Measurements from ENCODE around the gene PPP1R9B. TPM values are rescaled to one million over a fixed set of nuclear protein-coding genes. Genes with fewer than 3 reads are reported as not detected.

The PPP1R9B gene
- total and polyA plus RNA-seq, 4 donors = 0.90 to 26.1 (median 7.1) TPM

DNA sequence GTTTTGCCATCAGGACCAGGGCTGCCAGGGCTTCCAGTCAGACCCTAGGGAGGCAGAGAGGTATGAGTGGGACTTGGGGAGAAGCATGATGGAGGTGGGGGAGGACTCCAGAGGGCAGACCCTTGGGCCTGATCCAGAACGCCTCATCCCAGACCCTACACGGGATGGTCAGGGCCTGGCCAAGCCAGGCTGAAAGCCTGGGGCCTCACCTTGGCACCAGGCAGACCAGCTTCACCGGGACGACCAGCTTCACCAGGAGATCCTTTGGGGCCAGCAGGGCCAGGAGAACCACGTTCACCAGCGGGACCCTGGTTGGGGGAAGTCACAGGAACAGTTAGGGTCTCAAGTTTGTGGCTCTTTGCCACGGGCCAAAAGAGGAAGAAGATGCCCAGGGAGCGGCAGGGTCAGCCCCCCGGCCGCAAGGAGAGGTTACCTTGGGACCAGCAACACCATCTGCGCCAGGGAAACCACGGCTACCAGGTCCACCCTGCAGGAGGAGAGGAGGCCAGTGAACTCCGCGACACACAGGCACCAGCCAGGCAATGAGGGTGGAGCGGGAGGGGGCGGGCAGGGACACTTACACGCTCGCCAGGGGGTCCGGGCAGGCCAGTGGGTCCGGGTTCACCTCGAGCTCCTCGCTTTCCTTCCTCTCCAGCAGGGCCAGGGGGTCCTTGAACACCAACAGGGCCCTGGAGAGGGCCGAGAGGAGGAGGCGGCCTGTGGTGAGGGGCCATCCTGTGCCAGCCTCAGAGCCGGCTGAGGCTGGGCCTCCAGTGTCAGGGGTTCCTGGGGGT lies 43.9 kb upstream of the PPP1R9B start:
- TF ChIP-seq HNF4A (conservative IDR thresholded peaks at IDR 0.05) = no peak
- no peak for TF ChIP-seq GABPA (IDR thresholded peaks at IDR 0.05 in 1 of 2, conservative IDR thresholded peaks at IDR 0.05 in 1 of 2)
- TF ChIP-seq JUND (IDR thresholded peaks at IDR 0.05) = no peak
- TF ChIP-seq, protein P1, sequence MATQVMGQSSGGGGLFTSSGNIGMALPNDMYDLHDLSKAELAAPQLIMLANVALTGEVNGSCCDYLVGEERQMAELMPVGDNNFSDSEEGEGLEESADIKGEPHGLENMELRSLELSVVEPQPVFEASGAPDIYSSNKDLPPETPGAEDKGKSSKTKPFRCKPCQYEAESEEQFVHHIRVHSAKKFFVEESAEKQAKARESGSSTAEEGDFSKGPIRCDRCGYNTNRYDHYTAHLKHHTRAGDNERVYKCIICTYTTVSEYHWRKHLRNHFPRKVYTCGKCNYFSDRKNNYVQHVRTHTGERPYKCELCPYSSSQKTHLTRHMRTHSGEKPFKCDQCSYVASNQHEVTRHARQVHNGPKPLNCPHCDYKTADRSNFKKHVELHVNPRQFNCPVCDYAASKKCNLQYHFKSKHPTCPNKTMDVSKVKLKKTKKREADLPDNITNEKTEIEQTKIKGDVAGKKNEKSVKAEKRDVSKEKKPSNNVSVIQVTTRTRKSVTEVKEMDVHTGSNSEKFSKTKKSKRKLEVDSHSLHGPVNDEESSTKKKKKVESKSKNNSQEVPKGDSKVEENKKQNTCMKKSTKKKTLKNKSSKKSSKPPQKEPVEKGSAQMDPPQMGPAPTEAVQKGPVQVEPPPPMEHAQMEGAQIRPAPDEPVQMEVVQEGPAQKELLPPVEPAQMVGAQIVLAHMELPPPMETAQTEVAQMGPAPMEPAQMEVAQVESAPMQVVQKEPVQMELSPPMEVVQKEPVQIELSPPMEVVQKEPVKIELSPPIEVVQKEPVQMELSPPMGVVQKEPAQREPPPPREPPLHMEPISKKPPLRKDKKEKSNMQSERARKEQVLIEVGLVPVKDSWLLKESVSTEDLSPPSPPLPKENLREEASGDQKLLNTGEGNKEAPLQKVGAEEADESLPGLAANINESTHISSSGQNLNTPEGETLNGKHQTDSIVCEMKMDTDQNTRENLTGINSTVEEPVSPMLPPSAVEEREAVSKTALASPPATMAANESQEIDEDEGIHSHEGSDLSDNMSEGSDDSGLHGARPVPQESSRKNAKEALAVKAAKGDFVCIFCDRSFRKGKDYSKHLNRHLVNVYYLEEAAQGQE (IDR thresholded peaks at IDR 0.05) = no peak
- no peak for TF ChIP-seq RAD21 (IDR thresholded peaks at IDR 0.05)
- no peak for TF ChIP-seq TAF1 (conservative IDR thresholded peaks at IDR 0.05)
- TF ChIP-seq, protein P2, sequence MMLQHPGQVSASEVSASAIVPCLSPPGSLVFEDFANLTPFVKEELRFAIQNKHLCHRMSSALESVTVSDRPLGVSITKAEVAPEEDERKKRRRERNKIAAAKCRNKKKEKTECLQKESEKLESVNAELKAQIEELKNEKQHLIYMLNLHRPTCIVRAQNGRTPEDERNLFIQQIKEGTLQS (IDR thresholded peaks at IDR 0.05) = no peak
- TF ChIP-seq, protein P3, sequence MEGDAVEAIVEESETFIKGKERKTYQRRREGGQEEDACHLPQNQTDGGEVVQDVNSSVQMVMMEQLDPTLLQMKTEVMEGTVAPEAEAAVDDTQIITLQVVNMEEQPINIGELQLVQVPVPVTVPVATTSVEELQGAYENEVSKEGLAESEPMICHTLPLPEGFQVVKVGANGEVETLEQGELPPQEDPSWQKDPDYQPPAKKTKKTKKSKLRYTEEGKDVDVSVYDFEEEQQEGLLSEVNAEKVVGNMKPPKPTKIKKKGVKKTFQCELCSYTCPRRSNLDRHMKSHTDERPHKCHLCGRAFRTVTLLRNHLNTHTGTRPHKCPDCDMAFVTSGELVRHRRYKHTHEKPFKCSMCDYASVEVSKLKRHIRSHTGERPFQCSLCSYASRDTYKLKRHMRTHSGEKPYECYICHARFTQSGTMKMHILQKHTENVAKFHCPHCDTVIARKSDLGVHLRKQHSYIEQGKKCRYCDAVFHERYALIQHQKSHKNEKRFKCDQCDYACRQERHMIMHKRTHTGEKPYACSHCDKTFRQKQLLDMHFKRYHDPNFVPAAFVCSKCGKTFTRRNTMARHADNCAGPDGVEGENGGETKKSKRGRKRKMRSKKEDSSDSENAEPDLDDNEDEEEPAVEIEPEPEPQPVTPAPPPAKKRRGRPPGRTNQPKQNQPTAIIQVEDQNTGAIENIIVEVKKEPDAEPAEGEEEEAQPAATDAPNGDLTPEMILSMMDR (IDR thresholded peaks at IDR 0.05; ENCODE audit: low read depth, low read length, missing input control) = no peak
- no peak for TF ChIP-seq YY1 (IDR thresholded peaks at IDR 0.05)
- TF ChIP-seq NR2F2 (IDR thresholded peaks at IDR 0.05) = no peak
- no peak overlapping the region for H3K27ac ChIP-seq (ENCODE audit: low read depth in 1 of 2, low read length in 2 of 2)
- H3K4me3 ChIP-seq (ENCODE audit: low read depth in 1 of 3, low read length in 3 of 3) = no peak overlapping the region
- H3K4me1 ChIP-seq (ENCODE audit: control insufficient read depth in 4 of 4, insufficient read depth in 4 of 4, low read length in 3 of 4) = no peaks in the 10 kb centered on the region
- H3K9me3 ChIP-seq (ENCODE audit: control insufficient read depth in 4 of 4, low read length in 3 of 4) = no peaks in the 10 kb centered on the region
- no peak for DNase-seq (ENCODE audit: low spot score)
- H3K36me3 ChIP-seq (ENCODE audit: control insufficient read depth in 4 of 4, insufficient read depth in 3 of 4, low read depth in 1 of 4, low read length in 3 of 4) = peaks cover 0 to 2% (median 0%) of the 10 kb centered on the region in 4 donors
- no peaks in the 10 kb centered on the region for H3K27me3 ChIP-seq (ENCODE audit: control insufficient read depth in 4 of 4, insufficient read depth in 4 of 4, low read length in 3 of 4)
- H3K9ac ChIP-seq (ENCODE audit: low read depth in 1 of 2, low read length in 2 of 2) = no peak overlapping the region
- WGBS = 74% methylated on average over 25 of the region's 25 CpGs

DNA sequence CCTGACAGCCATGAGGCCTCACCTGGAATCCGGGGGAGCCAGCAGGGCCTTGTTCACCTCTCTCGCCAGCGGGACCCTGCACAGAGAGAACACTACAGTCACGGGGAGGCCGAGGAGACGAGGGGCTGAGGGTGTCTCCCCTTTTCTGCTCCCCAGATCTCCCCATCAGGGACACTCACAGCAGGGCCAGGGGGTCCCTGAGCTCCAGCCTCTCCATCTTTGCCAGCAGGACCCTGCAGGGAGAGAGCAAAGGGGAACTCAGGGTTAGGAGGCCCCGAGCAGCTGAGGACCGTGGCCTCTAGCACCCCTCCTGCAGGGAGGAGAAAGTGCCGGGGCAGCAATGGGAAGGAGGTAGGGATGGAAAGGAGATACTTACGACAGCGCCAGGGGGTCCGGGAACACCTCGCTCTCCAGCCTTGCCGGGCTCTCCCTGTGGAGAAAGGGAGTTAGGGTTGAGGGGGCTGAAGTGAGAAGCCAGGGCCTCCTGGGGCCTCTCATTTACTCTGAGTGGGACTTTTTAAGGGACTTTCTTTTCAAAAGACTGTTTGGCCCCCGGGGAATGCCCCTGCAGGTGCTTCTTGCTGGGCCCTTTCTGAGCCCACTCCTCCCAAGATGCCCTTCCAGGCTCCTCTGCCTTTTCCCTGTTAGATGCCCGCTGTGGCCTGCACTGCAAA lies 42.3 kb upstream of the PPP1R9B start:
- no peak for DNase-seq (ENCODE audit: low spot score)
- no peaks in the 10 kb centered on the region for H3K27me3 ChIP-seq (ENCODE audit: control insufficient read depth in 4 of 4, insufficient read depth in 4 of 4, low read length in 3 of 4)
- no peak overlapping the region for H3K4me3 ChIP-seq (ENCODE audit: low read depth in 1 of 3, low read length in 3 of 3)
- H3K4me1 ChIP-seq (ENCODE audit: control insufficient read depth in 4 of 4, insufficient read depth in 4 of 4, low read length in 3 of 4) = no peaks in the 10 kb centered on the region
- no peak overlapping the region for H3K27ac ChIP-seq (ENCODE audit: low read depth in 1 of 2, low read length in 2 of 2)
- H3K9ac ChIP-seq (ENCODE audit: low read depth in 1 of 2, low read length in 2 of 2) = no peak overlapping the region
- WGBS = 90% methylated on average over 16 of the region's 16 CpGs
- peaks cover 0 to 2% (median 0%) of the 10 kb centered on the region in 4 donors for H3K36me3 ChIP-seq (ENCODE audit: control insufficient read depth in 4 of 4, insufficient read depth in 3 of 4, low read depth in 1 of 4, low read length in 3 of 4)
- H3K9me3 ChIP-seq (ENCODE audit: control insufficient read depth in 4 of 4, low read length in 3 of 4) = no peaks in the 10 kb centered on the region
- TF ChIP-seq RAD21 (IDR thresholded peaks at IDR 0.05) = no peak
- TF ChIP-seq TAF1 (conservative IDR thresholded peaks at IDR 0.05) = no peak
- no peak for TF ChIP-seq FOXA2 (IDR thresholded peaks at IDR 0.05)
- no peak for TF ChIP-seq HNF4G (IDR thresholded peaks at IDR 0.05)
- TF ChIP-seq, protein P3 (IDR thresholded peaks at IDR 0.05; ENCODE audit: low read depth, low read length, missing input control) = no peak
- no peak for TF ChIP-seq JUND (IDR thresholded peaks at IDR 0.05)
- TF ChIP-seq, protein P1 (IDR thresholded peaks at IDR 0.05) = no peak
- TF ChIP-seq, protein P4, sequence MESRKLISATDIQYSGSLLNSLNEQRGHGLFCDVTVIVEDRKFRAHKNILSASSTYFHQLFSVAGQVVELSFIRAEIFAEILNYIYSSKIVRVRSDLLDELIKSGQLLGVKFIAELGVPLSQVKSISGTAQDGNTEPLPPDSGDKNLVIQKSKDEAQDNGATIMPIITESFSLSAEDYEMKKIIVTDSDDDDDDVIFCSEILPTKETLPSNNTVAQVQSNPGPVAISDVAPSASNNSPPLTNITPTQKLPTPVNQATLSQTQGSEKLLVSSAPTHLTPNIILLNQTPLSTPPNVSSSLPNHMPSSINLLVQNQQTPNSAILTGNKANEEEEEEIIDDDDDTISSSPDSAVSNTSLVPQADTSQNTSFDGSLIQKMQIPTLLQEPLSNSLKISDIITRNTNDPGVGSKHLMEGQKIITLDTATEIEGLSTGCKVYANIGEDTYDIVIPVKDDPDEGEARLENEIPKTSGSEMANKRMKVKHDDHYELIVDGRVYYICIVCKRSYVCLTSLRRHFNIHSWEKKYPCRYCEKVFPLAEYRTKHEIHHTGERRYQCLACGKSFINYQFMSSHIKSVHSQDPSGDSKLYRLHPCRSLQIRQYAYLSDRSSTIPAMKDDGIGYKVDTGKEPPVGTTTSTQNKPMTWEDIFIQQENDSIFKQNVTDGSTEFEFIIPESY (IDR thresholded peaks at IDR 0.05) = no peak
- no peak for TF ChIP-seq SP1 (IDR thresholded peaks at IDR 0.05)
- TF ChIP-seq RXRA (IDR thresholded peaks at IDR 0.05) = no peak

All from liver (tissue), 9 donors.